HG03097 (cell line): ENCODE data around the gene SHKBP1.

Source experiments
- ATAC-seq: cut with Tn5 transposase; IDR thresholded peaks from one replicate; pipeline ENCODE4 v1.9.1; 2021; ENCODE audit not compliant: unreplicated experiment, low FRiP score

Gene SHKBP1

DNA sequence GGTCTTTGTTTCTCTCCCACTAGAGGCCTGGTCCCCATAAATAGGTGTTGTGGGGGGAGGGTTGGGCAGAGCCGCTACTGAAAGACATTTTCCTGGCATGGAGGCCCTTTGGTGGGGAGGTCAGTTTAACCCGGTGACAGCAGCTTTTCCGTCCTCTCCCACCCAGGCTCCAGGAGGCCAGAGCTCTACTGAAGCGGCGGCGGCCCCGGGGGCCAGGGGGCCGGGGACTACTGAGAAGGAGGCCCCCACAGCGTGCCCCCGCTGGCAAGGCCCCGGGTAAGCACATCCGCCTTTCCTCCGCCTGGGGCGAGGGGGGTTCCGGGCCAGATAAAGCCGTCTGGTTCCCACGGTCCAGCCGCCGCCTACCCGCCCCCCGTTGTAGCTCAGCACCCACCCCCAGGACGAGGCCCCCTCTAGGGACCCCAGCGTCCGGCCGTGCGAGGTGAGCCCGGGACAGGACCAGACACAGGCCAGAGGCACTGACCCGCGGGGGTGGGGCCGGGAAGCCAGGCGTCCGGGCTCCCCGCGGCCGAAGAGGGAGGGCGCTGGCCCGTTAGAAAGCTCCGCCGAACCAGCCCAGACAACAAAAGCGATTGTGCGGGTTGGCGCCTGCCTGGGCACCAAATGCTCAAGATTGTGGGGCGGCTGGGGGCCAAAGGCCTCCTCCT, 23.4 kb downstream of the SHKBP1 start:
- ATAC-seq = no peak

DNA sequence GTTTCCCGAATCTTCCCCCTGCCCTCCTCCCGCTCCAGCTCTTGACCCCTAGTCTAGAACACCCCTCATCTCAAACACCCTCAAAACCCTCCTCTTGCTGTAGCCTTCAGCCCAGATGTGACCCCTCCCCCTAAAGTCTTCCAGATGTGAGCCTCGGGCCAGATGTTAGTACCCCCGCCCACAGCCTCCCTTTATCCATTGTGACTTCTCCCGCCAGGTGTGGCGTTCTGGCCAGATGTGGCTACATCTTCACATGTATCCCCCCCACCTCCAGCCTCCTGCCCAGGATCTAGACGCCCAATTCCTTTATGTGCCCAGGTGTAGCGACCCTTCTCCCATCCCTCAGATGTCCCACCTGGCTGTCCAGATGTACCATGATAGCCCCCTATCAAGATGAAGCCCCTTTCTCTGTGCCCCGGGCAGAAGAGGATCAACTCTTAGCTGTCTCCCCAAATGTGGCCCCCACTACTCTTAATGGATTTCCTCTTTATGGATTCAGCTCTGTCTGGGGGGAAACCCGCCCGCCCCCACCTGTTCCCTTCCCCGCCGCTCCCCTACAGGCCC, 24.0 kb downstream of the SHKBP1 start:
- ATAC-seq = no peak

DNA sequence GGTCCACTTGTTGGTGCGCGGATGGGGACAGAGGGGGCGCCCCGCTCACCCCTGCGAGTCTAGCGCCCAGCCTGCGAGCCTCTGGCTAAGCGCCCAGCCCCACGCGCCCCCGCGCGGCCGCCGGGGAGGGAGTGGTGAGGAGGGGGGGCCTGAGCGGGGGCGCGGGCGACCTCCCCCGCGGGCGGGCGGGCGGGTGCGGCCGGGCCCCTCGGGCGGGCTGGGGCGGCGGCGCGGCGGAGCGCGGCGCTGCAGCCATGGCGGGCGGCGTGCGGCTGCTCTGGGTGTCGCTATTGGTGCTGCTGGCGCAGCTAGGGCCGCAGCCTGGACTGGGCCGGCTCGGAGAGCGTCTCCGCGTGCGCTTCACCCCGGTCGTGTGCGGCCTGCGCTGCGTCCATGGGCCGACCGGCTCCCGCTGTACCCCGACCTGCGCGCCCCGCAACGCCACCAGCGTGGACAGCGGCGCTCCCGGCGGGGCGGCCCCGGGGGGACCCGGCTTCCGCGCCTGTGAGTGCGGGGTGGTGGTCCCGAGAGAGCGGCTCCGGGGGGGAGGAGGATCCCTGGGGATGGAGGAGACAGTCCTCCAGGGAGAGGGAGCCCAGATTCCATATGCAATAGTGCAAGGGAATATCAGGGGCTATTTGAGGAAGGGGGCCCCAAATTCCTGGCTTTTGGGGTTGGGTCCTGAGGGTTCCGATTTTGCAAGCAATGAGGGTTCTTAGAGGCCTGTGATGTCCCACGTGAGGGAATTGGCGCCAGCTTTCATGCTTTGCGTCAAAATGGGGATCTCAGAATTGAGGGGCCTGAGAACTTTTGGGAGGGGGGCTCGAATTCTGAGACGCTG, 24.7 kb downstream of the SHKBP1 start, which contains the start of gene LTBP4:
Gene LTBP4, plus strand, starts transcription at position 236 of the 841 bp plus-strand sequence. Its CDS starts 19 bp downstream, at position 255.
- ATAC-seq = no peak

DNA sequence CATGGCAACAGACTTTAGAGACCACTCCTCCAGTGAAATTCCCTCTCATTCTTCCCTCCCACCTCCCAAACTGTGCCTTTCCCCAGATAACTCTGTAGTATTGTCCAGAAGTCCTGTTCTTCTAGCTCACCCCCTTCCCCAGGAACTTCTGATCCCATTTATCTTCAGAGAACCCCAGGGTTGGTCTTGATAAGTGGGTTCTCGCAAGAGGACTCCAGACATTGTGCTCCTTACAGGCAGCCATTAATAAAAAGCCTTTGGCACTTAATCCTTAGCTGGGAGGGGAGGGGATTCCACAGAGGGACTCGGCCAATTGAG, 26.4 kb downstream of the SHKBP1 start:
- no peak for ATAC-seq

DNA sequence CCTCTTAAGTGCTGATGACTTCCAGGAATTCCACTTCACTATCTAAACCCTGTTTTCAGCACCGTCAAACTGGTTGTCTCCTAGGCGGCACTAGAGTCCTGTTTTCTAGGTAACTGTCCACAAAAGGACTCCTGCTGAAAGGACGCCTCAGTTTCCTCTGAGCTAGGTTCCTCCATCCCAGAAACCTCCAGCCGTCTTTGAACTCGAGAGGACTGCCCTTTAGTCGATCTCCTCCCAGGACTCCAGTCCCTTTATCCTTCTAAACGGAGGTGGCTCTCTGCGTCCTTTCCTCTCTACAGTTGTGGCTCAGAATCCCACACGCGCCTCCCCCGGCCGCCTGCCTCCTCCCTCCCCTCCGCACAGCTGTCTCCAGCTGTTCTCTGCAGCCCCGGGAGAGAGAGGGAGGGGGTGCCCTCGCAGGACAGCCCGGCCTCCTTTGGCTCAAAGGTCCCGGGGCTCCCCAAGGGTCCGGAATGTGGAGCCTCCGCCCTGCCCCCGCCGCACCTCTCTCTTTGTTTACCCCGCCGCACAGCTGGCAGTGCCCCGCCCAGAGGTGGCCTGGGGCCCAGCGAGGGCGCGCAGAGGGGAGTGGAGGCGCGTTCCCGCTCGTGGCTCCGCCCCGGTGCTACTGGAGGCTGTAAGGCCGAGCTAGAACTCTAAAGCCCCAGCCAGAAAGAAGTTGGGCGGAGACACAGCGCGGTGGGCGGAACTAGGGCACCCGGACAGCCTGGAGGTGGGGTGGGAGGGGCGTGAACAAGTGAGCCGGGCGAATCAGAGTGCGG, 26.9 kb downstream of the SHKBP1 start:
- peak; percentile 51 for ATAC-seq

DNA sequence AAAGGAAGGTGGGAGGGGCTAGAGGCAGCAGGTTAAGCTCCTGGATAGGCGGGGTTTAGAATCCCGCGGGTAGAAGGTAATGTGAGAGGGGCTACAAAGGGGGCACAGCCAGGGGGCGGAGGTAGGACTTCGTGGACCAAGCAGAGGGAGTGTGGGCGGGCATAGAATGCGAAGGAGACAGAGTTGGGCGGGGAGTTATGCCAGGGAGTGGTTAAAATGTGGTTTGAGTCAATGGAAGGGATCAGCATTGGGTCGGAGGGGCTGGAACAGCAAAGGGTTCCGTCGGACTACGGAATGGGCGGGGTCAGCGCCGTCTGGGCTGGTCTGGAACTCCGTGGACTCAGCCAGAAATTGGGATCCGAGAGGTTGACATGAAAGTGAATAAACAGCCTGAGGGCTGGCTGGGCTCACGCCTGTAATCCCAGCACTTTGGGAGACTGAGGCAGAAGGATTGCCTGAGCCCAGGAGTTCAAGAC, 27.5 kb downstream of the SHKBP1 start:
- no peak for ATAC-seq

DNA sequence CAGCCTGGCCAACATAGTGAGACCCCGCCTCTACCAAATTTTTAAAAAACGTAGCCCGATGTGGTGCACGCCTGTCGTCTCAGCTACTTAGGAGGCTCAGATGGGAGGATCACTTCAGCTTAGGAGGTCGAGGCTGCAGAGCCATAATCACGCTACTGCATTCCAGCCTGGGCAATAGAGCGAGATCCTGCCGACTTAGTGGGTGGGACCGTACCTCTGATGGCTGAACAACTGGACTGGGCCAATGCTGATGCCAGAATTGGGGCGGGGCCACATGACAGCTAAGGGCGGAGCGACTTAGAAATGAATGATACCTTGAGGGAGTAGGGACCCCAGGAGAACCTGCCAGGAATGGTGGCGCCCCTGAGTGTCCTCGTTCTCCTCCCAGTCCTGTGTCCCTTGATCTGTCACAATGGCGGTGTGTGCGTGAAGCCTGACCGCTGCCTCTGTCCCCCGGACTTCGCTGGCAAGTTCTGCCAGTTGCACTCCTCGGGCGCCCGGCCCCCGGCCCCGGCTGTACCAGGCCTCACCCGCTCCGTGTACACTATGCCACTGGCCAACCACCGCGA, 28.1 kb downstream of the SHKBP1 start:
- no peak for ATAC-seq

DNA sequence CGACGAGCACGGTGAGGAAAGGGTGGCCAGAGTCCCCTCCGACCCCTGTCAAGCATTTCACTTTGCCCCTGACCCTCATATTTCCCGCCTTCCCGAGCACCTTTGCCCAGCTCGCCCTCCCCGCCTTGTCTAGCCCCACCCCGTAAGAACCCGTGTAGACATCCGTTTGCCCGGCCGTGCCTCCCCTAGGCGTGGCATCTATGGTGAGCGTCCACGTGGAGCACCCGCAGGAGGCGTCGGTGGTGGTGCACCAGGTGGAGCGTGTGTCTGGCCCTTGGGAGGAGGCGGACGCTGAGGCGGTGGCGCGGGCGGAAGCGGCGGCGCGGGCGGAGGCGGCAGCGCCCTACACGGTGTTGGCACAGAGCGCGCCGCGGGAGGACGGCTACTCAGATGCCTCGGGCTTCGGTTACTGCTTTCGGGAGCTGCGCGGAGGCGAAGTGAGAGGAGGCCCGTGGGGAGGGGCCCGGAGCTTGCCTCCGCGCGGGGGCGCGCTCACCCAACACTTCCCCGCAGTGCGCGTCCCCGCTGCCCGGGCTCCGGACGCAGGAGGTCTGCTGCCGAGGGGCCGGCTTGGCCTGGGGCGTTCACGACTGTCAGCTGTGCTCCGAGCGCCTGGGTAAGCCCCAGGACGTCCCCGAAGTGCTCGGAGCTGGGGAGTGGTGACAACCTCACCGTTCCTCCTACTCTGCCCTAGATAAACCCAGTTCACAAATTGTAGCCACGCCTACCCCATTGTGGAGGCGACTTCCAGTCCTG, 28.7 kb downstream of the SHKBP1 start:
- ATAC-seq = no peak

DNA sequence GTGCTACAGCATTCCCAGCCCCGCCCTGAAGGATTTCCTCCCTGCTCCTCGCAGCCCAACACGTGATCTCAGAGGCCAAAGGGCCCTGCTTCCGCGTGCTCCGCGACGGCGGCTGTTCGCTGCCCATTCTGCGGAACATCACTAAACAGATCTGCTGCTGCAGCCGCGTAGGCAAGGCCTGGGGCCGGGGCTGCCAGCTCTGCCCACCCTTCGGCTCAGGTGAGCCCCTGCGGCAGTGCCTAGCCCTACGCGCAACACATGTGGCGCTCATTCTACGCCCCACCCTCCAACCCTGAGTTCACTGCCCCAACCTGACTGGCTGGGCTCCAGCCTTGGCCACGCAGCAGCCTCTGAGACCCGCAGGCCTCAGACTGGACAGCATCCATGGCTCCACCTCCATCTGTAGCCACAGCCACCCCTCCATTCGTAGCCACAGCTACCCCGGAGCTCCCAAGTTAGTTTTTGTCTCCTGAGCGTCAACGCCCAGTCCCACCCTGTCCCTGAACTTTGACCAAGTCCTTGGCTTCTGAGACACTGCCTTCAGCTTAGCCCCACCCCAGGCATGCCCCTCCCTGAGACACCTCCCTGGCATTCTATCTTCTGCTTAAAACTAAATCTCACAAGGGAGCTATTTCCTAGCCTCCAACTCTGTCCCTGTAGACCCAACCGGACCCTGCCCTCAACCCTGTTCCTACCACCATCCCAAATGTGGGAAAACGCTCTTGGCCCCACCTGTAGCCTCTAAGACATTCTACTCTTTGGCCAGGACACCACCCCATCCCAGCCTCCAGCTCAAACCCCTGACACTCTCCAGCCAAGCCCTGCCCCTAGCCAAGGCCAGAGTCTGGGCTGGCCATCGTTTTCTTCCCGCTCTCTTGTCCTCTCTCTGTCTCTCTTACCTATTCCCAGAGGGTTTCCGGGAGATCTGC, 30.9 kb downstream of the SHKBP1 start:
- no peak for ATAC-seq

DNA sequence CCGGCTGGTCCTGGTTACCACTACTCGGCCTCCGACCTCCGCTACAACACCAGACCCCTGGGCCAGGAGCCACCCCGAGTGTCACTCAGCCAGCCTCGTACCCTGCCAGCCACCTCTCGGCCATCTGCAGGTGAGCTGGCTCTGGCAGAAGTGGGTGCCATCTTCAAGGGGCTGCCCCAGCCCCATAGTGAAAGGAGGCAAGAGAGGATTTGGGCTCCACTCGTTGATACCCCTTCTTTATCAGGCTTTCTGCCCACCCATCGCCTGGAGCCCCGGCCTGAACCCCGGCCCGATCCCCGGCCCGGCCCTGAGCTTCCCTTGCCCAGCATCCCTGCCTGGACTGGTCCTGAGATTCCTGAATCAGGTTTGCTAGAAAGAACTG, 31.6 kb downstream of the SHKBP1 start:
- ATAC-seq = no peak

DNA sequence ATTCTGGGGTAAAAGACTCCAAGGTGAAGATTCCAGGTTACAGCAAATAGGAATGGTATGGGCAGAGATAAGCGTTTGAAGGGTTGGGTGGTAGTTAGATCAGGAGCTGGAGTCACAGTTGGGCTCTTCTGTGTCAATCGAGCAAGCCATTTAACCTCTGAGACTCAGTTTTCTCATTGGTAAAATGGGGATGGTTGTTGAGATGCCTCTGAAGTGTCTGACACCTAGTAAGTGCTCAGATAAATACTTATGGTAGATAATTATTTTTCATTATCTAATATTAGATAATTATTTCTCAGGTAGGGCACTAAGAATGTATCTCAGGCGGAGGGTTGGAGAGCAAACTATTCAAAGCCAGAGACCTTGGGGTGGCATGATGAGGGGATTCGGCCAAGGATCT, 32.3 kb downstream of the SHKBP1 start:
- no peak for ATAC-seq

DNA sequence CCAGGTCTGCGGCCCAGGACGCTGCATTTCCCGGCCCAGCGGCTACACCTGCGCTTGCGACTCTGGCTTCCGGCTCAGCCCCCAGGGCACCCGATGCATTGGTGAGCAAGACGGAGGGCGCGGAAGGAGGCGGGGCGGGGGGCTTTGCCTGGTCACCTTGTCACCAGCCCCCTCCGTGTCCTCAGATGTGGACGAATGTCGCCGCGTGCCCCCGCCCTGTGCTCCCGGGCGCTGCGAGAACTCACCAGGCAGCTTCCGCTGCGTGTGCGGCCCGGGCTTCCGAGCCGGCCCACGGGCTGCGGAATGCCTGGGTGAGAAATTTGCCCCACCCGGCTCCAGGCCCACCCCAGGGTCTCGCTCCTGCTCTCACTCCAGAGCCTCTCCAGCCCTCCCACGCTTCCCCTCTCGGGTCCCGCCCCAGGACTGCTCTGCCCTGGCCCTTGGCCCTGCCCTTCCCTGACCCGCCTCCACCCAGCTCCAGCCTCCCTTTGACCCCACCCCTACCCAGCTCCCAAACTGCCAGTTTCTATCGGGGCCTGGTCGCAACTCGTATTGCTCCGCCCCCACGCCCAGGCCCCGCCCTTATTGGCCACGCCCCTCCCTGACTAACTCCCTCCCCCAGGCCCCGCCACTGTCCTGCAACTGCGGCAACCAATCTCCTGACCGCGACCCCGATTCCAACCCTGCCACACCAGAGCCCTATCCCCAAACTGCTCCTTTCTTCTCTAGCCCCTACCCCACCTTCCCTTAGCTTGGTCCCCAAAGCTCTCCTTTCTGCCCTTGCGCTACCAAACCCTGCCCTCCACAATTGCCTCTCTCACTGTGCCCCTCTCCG, 33.1 kb downstream of the SHKBP1 start:
- peak; percentile 42 for ATAC-seq

DNA sequence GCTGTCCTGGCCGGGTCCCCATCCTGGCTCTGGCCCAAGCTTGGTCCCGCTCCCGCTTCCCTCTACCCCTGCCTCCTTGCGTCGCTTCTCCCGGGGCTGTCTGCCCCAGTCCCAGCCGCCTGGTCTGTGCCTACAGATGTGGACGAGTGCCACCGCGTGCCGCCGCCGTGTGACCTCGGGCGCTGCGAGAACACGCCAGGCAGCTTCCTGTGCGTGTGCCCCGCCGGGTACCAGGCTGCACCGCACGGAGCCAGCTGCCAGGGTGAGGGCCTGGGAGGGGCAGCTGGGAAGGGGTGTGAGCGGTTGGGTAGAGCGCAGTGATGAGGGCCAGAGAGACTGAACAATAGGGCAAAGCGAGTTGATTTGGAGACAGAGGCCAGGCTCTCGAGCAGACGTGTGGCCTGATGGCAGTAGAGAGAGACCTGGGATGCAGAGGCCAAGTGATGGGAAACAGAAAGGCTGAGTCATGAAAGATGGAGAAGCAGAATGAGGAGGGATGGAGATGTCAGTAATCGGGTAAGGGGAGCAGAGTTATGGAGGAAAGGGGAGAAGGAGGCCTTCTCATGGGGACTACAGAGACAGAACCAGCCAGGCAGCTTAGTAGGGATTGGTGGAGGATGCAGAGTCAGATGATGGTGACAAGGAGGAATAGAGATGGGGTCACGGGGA, 33.9 kb downstream of the SHKBP1 start:
- no peak for ATAC-seq

DNA sequence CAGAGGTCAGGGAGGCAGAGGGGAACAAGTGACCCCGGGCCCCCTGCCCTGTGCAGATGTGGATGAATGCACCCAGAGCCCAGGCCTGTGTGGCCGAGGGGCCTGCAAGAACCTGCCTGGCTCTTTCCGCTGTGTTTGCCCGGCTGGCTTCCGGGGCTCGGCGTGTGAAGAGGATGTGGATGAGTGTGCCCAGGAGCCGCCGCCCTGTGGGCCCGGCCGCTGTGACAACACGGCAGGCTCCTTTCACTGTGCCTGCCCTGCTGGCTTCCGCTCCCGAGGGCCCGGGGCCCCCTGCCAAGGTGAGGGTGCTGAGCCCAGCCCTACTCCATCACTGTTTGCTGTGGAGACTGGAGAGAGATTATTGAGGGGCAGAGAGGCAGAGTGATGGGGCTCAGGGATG, 34.4 kb downstream of the SHKBP1 start:
- no peak for ATAC-seq

DNA sequence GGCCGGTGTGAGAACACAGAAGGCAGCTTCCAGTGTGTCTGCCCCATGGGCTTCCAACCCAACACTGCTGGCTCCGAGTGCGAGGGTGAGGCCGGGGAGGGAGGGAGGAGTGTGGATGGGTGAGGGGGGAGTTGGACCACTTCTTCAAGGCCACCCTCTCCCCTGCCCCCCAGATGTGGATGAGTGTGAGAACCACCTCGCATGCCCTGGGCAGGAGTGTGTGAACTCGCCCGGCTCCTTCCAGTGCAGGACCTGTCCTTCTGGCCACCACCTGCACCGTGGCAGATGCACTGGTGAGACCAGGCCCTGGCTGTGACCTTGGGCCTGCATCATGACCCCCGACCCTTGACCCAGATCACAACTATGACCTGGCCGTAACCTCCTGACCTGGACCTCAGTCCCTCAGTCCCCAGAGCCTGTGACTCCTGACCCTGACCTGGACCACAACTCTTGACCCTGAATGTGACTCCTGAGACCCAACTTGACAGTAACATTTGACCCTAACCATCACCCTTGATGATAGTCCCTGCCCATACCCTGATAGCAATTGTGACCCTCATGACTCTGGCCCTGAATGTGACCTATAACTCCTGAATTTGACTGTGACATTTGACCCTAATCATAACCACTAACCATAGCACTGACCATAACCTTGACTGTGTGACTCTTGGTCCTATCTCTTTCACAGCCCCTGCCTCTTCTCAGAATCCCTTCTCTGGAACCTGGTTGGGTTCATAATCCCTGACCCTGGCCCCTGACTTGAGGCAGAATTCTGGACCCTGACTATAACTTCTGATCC, 35.4 kb downstream of the SHKBP1 start:
- no peak for ATAC-seq

DNA sequence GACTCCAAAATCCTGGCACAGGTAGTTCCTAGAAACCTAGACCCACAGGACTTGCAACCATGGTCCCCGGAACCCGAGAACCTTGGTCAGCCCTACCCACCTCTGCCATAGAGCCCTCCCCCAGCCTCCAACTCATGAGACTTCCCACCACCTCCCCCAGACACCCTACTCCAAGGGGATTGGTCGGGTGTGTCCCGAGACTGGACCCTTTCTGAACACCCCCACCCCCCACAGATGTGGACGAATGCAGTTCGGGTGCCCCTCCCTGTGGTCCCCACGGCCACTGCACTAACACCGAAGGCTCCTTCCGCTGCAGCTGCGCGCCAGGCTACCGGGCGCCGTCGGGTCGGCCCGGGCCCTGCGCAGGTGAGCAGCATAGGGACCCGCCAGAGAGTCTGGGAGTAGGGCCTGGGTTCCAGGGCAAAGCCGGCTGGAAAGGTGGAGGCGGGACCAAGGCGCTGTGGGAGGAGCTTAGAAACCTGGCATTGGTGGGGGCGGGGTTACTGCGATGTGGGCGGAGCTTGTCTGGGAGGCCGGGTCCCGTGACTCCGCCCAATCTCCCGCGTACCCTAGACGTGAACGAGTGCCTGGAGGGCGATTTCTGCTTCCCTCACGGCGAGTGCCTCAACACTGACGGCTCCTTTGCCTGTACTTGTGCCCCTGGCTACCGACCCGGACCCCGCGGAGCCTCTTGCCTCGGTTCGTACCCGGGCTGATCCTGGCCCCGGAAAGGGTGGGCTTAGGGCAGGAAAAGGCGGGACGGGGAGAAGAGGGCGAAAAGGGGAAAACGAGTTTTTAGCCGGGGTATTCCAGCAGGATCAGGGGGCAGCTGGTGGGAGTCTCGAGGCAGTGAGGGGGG, 36.4 kb downstream of the SHKBP1 start:
- no peak for ATAC-seq
